GM10266 (cell line): ENCODE results near the gene IRAK2.
A peak's percentile ranks its signal among the peaks of the same experiment; 100 is the strongest.
"Not testable (repeated sequence)": the region's sequence is repeated elsewhere in the genome, so short reads cannot be mapped to it uniquely, and the experiment has no call there.

Experiments
- DNase-seq: peaks from one replicate; pipeline ENCODE4 v3.0.0; 2012; ENCODE audit errors: extremely low spot score
- CTCF ChIP-seq: IDR thresholded peaks from 2 replicates; pipeline ENCODE4 v1.5.1; 2012; ENCODE audit warnings: mild to moderate bottlenecking, low read depth; ENCODE audit not compliant: control insufficient read depth, insufficient read depth; ENCODE audit errors: missing control alignments

IRAK2 gene

GRCh38 chr3:10160925-10161324 lies 3.8 kb upstream of the IRAK2 start:
- TF ChIP-seq CTCF, result no peak
- DNase-seq, result no peak

- DNase-seq, result no peak
- no peak for TF ChIP-seq CTCF
Observed at GRCh38 chr3:10162185-10162584, 2.5 kb upstream of the IRAK2 start.

- DNase-seq, result not testable (repeated sequence)
Observed at GRCh38 chr3:10164201-10164545, 546 bp upstream of the IRAK2 start.

GRCh38 chr3:10166213-10166604 lies 1.5 kb downstream of the IRAK2 start:
- no peak for DNase-seq
- no peak for TF ChIP-seq CTCF

GRCh38 chr3:10169000-10169496 lies 4.3 kb downstream of the IRAK2 start:
- no peak for DNase-seq
- no peak for TF ChIP-seq CTCF

- DNase-seq, result no peak
- no peak for TF ChIP-seq CTCF
Observed at GRCh38 chr3:10170915-10171478, 6.3 kb downstream of the IRAK2 start.

GRCh38 chr3:10173095-10173925 lies 8.6 kb downstream of the IRAK2 start:
- no peak for DNase-seq
- no peak for TF ChIP-seq CTCF

GRCh38 chr3:10173926-10174435 lies 9.3 kb downstream of the IRAK2 start:
- TF ChIP-seq CTCF, result no peak
- DNase-seq, result peak; percentile 52

- DNase-seq, result not testable (repeated sequence)
Observed at GRCh38 chr3:10175334-10175733, 10.6 kb downstream of the IRAK2 start.

GRCh38 chr3:10176150-10176549 lies 11.4 kb downstream of the IRAK2 start:
- DNase-seq, result not testable (repeated sequence)
